ENCODE data around the gene CBFA2T2.
A peak's percentile ranks its signal among the peaks of the same experiment; 100 is the strongest.
"Not testable (repeated sequence)": the region's sequence is repeated elsewhere in the genome, so short reads cannot be mapped to it uniquely, and the experiment has no call there.

Gene CBFA2T2

DNA sequence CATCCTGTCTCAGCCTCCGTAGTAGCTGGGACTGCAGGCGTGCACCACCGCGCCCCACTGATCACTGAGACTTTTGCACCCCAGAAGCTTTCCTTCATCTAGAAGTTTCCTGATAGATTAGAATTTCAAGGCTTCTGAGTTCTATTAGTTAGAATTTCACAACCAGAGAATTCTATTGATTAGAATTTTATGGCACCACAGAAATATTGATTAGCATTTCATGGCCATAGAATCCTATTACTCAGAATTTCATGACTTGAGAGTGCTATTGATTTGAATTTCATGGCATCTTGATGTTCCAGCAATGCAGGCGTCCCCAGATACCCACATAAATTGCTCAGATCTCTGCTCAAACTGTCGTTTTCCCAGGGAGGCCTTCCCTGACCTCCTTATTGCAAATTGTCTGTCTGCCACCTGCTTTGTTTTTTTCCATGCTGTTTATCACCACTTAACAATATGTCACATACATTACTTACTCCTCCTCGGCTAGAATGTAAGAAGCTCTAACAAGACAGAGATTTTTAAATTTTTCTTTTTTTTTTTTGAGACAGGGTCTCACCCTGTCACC lies 16.9 kb upstream of the CBFA2T2 start:
- DNase-seq = no peak

DNA sequence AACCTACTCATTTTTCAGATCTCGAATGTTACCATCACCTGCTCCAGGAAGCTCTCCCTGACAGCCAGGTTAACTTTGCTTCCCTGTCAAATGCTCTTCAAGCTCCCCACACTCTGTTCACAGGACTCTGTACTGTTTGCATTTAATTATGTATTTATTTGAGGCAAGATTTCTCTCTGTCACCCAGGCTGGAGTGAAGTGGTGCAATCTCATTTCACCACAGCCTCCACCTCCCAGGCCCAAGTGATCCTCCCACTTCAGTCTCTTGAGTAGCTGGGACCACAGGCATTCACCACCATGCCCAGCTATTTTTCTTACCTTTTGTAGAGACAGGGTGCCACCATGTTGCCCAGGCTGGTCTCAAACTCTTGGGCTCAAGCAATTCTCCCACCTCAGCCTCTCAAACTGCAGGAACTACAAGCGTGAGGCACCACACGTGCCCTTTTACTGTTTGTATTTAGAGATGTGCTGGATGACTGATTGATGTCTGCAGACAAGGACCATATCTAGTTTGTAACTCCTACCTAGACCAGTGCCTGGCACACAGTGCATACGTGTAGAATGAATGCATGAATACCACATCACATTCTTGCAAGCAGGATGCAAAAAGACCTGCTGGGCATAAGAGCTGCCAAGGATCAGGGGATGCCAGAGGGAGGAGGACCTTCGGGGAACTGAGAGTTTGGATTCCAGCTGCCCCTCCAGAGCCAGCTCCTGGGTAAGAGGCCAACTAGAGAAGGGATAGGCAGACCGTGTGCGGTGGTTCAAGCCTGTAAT lies 15.6 kb upstream of the CBFA2T2 start:
- DNase-seq = no peak

DNA sequence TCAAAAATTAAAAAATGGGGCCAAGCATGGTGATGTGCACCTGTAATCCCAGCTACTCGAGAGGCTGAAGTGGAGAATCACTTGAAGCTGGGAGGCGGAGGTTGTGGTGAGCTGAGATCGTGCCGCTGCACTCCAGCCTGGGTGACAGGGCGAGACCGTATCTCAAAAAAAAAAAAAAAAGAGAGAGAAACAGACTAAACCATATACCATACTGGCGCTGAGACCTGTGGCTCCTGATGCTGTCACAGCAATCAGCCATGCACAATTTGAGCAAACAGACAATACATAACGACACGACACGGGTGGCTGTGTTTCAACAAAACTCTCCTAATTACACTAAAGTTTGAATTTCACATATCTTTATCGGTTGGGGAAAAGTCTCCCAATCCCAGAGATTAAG lies 14.9 kb upstream of the CBFA2T2 start:
- no peak for DNase-seq

DNA sequence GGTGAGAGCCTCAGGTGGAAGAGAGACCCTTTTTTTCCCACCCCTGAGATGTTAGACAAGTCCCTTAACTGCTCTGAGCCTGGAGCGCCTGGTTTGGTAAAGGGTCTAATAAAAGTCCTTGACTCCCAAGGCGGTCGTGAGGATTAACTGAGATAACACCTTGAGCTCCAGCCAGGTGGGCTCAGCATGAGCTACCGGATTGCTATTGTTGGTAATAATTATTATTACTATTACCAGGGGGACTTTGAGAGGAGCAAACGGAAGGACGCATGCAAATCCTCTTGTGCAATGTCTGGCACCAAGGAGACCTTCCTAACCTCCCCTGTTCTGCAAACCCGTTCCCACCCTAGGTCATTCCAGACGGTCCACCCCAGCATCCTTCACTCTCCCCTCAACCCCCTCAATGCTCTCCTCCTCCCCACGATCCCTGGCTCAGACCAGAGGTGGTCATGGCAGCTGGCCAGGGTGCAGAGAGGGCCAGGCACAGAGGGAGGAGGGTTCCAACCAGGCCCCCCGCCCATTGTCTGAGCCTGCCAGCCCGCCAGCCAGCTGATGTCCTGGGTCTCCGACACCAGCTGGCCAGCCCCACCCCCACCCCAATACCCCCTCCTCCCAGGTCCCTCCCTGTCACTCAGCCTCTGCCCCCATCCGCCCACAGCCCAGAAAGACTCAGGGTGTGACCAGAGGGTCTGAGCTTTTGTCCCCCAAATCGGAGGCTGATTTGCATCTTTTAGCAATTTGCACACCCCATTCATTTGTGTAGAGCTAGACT lies 14.3 kb upstream of the CBFA2T2 start:
- DNase-seq = no peak

DNA sequence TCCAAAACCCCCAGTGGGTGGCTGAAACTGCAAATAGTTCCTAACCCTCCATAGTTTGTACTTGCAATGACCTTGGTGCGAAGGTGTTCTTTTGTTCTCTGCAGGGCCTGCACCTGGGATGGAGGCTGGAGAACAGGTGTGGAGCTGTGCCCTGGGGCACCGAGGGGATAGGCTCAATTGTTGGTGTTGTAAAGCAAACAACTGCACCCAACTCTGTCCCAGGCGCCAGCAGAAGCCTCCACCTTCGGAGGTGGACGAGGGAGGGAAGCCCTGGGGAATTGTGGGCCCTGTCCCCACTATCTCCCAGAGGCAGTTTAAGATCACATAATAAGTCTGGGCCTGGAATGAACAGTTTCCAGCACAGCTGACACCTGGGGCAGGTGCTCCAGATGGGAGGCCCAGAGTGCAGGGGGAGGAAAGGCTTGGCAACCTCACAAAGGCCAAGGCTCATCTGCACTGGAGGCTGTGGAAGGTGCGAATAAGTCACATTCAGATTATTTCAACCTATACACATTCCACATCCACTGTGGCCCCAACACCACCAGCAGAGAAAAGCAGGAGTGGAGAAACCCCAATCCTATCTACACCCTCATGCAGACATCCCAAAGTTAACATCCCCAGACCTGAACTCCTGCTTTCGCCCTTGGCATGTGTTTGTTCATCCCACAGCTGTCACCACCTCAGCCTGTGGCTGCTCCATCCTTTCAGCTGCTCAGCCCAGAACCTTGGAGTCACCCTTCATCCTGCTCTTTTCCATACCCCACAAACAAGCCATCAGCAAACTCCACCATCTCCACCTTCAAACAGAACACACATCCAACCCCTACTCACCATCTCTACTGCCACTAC lies 12.3 kb upstream of the CBFA2T2 start:
- no peak for DNase-seq

DNA sequence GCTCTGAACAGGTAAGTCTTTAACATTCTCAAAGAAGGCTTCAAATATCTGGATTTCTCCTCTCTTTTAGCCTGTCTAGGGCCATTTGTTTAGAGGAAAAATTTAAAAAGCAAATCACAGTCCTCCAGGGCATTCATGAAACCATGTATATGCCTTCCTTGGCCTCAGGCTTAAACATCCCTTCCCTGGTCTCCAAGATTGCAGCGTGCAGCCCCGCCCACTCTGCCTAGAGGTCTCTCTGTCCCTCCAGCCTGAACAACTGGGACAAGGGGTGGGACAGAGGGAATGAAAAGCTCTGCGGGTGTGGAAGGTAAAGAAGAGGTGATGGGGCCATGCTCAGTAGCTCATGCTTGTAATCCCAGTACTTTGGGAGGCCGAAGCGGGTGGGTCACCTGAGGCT lies 9.8 kb upstream of the CBFA2T2 start:
- no peak for DNase-seq

DNA sequence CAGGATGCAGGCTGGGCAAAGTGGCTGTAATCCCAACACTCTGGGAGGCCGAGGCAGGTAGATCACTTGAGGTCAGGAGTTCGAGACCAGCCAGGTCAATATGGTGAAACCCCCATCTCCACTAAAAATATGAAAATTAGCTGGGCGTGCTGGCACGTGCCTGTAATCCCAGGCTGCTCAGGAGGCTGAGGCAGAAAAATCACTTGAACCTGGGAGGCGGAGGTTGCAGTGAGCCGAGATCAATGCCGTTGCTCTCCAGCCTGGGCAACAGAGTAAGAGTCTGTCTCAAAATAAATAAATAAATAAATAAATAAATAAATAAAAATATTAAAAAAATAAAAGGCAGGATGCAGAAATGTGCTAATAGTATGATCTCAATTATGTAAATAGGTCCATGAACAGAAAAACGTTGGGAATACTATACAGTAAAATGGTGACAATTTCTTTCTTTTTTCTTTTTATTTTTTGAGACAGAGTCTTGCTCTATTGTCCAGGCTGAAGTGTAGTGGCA lies 8.4 kb upstream of the CBFA2T2 start:
- DNase-seq = no peak

DNA sequence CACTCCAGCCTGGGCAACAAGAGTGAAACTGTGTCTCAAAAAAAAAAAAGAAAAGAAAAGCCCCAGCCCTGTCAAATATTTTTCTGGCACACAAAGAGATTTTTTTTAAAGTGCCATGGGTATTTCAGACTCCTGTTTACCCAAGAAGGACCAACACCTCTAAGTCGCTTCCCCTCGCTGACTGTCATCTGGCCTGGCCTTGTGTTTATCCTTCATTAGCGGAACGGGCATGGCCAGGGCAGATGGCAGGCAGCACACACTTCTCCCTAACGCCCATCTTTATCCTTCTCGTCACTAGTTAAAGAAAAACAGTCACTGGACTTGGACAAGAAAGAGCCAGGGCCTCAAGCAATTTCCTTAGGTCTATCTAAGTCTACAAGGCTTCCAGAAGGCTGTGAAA lies 7.3 kb upstream of the CBFA2T2 start:
- no peak for DNase-seq

DNA sequence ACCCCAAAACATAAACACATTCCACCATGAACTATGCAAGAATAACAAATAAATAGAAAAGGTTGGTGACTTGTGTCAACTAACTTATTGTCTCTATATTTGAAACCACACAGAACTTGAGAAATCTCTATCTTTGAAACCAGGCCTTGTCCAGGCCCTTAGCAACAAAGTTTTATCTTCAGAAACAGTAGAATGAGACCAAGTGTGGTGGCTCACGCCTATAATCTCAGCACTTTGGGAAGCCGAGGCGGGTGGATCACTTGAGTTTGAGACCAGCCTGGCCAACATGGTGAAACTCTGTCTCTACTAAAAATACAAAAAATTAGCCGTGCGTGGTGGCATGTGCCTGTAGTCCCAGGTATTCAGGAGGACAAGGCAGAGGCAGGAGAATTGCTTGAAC lies 6.7 kb upstream of the CBFA2T2 start:
- not testable (repeated sequence) for DNase-seq

DNA sequence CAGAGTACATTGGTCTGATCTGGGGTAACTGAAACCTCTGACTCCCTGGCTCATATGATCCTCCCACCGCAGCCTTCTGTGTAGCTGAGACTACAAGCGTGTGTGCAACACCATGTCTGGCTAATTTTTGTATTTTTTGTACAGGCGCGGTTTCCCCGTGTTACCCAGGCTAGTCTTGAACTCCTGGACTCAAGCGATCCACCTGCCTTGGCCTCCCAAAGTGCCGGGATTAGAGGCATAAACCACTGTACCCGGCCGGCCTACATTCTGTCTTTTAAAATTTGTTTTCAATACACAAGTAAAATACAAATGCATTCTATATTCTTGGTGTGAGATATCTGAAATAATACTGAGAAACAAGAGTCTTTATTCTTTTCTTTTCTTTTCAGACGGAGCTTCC lies 1.7 kb upstream of the CBFA2T2 start:
- DNase-seq = no peak

DNA sequence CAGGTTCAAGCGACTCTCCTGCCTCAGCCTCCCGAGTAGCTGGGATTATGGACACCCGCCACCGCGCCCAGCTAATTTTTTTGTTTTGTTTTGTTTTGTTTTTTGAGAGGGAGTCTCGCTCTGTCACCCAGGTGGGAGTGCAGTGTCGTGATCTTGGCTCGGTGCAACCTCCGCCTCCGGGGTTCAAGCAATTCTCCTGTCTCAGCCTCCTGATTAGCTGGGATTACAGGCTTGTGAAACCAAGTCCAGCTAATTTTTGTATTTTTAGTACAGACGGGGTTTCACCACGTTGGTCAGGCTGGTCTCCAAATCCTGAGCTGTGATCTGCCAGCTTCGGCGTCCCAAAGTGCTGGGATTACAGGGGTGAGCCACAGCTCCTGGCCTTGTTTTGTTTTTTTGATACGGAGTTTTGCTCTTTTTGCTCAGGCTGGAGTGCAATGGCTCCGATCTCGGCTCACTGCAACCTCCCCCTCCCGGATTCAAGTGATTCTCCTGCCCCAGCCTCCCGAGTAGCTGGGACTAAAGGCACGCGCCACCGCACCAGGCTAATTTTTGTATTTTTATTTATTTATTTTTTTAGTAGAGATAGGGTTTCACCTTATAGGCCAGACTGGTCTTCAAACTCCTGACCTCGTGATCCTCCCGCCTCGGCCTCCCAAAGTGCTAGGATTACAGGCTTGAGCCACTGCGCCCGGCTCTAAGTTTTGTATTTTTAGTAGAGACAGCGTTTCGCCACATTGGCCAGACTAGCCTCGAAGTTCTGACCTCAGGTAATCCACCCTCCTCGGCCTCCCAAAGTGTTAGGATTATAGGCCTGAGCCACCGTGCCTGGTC lies 1.0 kb upstream of the CBFA2T2 start:
- DNase-seq = not testable (repeated sequence)

DNA sequence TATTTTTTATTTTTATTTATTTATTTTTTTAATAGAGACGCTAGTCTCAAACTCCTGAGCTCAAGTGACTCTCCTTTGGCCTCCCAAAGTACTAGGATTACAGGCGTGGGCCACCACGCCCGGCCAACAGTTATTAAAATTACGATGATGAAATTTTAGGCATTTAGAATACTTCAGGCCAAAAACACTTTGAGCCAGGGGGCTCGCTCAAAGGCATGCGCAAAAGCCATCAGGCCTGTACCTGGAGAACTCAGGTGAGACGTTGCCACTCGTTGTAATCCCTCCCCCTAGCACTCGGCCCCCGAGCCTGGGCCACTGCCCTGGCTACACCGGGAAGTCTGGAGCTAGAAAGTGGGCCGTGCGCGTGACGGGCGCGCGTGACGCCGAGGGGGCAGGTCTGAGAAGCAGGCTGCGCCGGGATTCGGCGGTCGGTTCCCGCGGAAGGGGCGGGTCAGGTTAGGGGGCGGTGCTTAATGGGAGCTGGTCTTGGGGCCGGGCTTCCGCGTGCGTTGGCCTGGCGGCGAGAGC lies 337 bp upstream of the CBFA2T2 start:
- DNase-seq = peak; percentile 98

DNA sequence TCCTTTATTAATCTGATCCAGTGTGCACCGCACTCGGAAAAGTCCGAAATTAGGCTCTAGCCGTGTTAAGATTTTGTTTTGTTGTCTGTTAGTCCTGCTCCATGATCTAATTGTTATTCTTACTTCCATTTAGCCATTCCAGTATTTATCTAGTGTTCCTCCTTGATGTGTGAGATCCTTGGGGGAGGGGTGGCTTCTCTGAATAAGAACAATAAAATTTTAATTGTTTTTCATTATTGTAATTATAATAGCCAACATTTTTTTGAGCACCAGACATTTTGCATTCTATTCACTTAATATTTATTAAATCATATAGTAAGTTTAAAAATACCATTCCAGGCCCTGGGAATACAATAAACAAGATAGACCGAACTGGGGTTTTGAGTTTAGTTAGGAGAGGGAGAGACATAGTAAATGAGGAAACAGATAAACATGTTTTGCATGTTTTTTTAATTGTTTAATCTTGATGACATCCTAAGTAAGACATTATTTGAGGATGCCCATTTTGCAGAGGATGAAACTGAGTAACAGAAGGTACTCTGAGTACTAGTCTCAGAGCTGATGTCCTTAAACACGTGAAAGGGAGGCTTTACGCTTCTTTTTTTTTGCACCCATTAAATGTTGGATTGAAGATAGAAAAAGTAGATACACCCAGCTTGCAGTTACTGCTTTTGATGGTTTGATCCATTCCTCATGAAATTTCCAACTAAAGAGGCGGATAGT lies 1.2 kb downstream of the CBFA2T2 start:
- no peak for DNase-seq

DNA sequence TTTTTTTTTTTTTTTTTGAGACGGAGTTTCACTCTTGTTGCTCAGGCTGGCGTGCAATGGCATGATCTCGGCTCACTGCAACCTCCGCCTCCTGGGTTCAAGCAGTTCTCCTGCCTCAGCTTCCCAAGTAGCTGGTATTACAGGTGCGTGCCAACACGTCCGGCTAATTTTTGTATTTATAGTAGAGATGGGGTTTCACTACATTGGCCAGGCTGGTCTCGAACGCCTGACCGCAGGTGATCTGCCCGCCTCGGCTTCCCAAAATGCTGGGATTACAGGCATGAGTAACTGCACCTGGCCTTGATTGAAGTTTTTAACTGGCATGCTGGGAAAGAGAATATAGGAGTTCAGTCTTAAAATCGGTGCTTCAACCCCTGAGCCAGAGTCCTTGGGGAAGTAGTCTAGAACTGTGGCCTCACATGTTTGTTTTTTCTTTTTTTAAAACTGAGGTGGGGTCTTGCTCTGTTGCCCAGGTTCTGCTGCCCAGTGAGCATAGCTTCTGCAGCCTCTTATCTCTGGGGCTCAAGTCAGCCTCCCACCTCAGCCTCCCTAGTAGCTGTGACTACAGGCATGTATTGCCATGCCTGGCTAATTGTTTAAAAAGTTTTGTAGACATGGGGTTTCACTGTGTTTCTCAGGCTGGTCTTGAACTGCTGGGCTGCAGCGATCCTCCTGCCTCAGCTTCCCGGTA lies 3.3 kb downstream of the CBFA2T2 start:
- DNase-seq = no peak

DNA sequence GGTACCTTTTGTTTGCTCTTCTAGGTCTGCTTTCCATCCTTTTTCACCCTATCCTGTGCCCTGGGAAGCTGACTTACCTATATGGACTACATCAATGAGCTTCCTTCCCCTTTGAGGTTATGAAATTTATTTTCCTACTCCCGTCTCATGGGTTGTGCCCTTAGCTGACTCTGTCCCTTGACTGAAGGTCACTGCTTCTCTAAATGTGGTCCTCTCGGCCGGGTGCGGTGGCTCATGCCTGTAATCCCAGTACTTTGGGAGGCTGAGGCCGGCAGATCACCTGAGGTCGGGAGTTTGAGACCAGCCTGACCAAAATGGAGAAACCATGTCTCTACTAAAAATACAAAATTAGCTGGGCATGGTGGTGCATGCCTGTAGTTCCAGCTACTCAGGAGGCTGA lies 6.9 kb downstream of the CBFA2T2 start:
- DNase-seq = not testable (repeated sequence)

DNA sequence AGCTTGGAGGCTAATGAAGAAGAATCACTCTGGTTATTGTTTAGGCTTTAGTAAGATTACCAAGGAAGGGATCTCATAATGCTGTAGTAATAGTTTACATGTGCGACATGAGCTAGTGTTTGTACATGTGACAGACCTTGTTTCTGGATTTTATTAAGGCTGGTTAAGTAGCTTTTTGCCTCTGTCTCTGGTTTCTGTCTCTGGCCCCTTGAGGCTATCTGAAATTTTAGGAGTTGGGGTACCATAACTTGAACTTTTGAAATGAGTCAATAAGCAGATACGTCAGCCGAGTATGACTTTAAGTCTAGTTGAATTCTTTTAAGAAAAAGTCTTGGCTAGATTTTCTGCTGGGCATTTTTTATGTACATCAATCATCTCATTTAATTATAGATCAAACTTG lies 9.5 kb downstream of the CBFA2T2 start:
- no peak for DNase-seq

DNA sequence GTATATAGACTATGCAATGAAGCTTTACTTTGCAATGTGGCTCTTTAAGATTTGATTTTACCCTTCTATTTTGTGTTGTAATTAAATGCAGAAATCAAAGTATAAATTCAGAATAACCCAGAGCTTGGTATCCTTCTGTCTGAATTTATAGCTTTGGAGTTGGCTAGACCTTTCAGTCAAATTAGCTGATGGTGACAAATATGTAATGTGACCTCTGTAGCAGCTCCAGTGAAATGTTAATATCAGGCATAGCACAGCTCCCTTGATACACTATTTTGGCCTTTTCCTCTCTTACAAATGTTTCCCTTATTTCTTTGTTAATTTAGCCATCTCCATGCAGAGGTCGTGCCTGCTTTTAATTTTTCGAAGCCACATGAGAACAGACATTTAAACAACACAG lies 11.1 kb downstream of the CBFA2T2 start:
- no peak for DNase-seq

DNA sequence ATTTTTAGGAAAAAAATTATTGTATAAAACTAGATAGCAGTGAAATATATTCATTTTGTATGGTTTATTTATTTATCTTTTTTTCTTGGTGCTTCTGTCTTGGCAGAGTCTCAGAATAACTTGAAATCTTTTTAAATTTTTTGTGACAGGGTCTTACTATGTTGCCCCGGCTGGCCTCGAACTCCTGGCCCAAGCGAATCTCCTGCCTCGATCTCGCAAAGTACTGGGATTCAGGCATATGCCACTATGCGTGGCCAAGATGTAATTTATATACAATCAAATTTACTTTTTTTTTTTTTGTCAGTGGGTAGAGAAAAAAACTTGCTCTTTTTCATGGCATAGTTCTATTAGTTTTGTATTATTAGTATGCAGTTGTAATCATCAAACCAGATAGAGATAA lies 13.7 kb downstream of the CBFA2T2 start:
- no peak for DNase-seq

DNA sequence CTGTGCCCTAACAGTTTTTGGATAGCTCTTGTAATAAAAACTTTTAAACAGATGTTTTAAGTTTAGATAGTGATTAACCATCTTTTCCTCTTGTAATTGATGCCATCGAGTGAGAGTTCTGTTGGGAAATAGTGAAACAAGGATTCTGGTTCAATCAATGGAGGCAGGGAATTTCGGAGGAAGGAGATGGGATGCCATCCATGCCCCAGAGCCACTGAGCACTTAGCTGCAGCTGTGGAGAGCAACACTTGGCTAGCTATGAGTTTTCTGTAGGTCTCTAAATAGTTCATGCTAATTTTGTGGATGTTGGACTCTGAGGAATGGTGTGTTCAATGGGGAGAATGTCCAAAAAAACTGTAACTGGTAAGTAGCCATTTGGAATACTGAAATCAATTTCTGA lies 16.7 kb downstream of the CBFA2T2 start:
- no peak for DNase-seq

DNA sequence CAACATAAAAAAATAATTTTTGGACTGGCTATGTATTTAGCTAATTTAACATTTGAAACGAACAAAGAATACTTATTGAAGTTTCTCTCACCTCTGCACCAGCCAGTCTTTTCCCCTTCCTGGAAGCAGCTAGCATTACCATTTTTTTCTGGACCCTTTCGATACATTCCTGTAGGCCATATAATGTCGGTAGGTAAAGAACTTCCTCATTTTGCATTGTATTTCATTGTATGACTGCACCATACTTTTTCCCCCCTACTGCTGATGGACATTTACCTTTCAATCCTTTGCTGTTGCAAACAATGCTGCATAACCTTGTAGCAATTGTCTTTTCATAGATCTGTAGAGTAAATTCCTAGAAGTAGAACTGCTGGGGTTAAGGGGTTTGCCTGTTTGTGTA lies 17.6 kb downstream of the CBFA2T2 start:
- no peak for DNase-seq

All from CD4-positive, alpha-beta T cell treated with Interleukin-4 for 4 hours (primary cell).